GM21786 (cell line): ENCODE results near the gene PATZ1.

ENCODE experiments used
- ATAC-seq: cut with Tn5 transposase; IDR thresholded peaks from one replicate; pipeline ENCODE4 v1.9.1; 2021; ENCODE audit not compliant: unreplicated experiment

PATZ1 gene

GRCh38 chr22:31343235-31344191 lies 2.6 kb downstream of the PATZ1 start:
- ATAC-seq: no peak

- no peak for ATAC-seq
These were observed 3.6 kb downstream of the PATZ1 start for GRCh38 chr22:31342389-31343140.

- no peak for ATAC-seq
These were observed 4.6 kb downstream of the PATZ1 start for GRCh38 chr22:31341386-31342088.

GRCh38 chr22:31340765-31341247 lies 5.3 kb downstream of the PATZ1 start:
- ATAC-seq: no peak

GRCh38 chr22:31340360-31340759 lies 5.8 kb downstream of the PATZ1 start:
- no peak for ATAC-seq

- ATAC-seq: no peak
These were observed 6.9 kb downstream of the PATZ1 start for GRCh38 chr22:31339148-31339832.

GRCh38 chr22:31337178-31337577 lies 9.0 kb downstream of the PATZ1 start:
- no peak for ATAC-seq

- ATAC-seq: no peak
These were observed 11.8 kb downstream of the PATZ1 start for GRCh38 chr22:31334329-31334728.

- no peak for ATAC-seq
These were observed 12.5 kb downstream of the PATZ1 start for GRCh38 chr22:31333641-31334040.

GRCh38 chr22:31332886-31333285 lies 13.3 kb downstream of the PATZ1 start:
- ATAC-seq: no peak

- ATAC-seq: no peak
These were observed 14.1 kb downstream of the PATZ1 start for GRCh38 chr22:31332010-31332409.

GRCh38 chr22:31329453-31330215 lies 16.5 kb downstream of the PATZ1 start:
- no peak for ATAC-seq

- no peak for ATAC-seq
These were observed 17.1 kb downstream of the PATZ1 start for GRCh38 chr22:31329029-31329428.

- ATAC-seq: no peak
These were observed 17.6 kb downstream of the PATZ1 start for GRCh38 chr22:31328544-31328960.

GRCh38 chr22:31327806-31328543 lies 18.2 kb downstream of the PATZ1 start:
- ATAC-seq: no peak

GRCh38 chr22:31326877-31327276 lies 19.3 kb downstream of the PATZ1 start:
- ATAC-seq: no peak

- no peak for ATAC-seq
These were observed 22.3 kb downstream of the PATZ1 start for GRCh38 chr22:31323578-31324550.

GRCh38 chr22:31321421-31321820 lies 24.7 kb downstream of the PATZ1 start:
- ATAC-seq: no peak
